ENCODE data around the gene TSPAN6.

DNA sequence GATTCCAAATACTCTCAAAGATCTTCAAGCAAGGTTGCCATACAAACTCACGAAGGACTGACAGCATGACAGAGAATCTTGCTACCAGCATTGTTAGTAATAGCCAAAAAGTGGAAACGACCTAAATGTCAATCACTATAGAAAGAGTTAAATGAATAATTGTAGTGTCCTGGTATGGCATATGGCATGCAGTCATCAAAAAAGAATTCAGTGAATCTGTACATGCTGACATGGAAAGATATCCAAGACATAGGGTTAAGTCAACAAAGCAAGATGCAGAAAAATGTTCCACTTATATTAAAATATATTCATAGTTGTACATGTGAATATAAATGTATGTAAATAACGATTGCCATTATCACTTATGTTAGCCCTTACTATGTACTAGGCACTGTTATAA, 45.0 kb upstream of the TSPAN6 start:
- no peak for TF ChIP-seq CTCF (IDR thresholded peaks at IDR 0.05 in 2 of 3, conservative IDR thresholded peaks at IDR 0.05 in 1 of 3; ENCODE audit: control insufficient read depth in 2 of 3, extremely low read depth in 1 of 3, insufficient read depth in 1 of 3, low read depth in 3 of 3, low read length in 3 of 3)
- TF ChIP-seq NFYA (IDR thresholded peaks at IDR 0.05; ENCODE audit: borderline replicate concordance, low read depth, low read length), result no peak
- TF ChIP-seq BHLHE40 (IDR thresholded peaks at IDR 0.05; ENCODE audit: borderline replicate concordance in 1 of 2, low read depth in 2 of 2, low read length in 1 of 2), result no peak
- TF ChIP-seq SREBF2 (IDR thresholded peaks at IDR 0.05; ENCODE audit: low read length), result no peak
- no peak for TF ChIP-seq SIN3A (IDR thresholded peaks at IDR 0.05; ENCODE audit: low read depth, low read length)
- TF ChIP-seq SP1 (IDR thresholded peaks at IDR 0.05; ENCODE audit: low read depth, low read length), result no peak
- no peak for TF ChIP-seq EZH2 (IDR thresholded peaks at IDR 0.05; ENCODE audit: borderline replicate concordance, control insufficient read depth, low read depth, low read length)
- no peak for TF ChIP-seq E2F8 (IDR thresholded peaks at IDR 0.05; ENCODE audit: low read depth, partially characterized antibody)
- TF ChIP-seq FOXM1 (IDR thresholded peaks at IDR 0.05; ENCODE audit: low read depth, low read length), result no peak
- no peak for TF ChIP-seq CUX1 (IDR thresholded peaks at IDR 0.05; ENCODE audit: insufficient replicate concordance, low read depth, low read length)
- no peak for TF ChIP-seq RB1 (IDR thresholded peaks at IDR 0.05; ENCODE audit: borderline replicate concordance)
- TF ChIP-seq, protein P1, sequence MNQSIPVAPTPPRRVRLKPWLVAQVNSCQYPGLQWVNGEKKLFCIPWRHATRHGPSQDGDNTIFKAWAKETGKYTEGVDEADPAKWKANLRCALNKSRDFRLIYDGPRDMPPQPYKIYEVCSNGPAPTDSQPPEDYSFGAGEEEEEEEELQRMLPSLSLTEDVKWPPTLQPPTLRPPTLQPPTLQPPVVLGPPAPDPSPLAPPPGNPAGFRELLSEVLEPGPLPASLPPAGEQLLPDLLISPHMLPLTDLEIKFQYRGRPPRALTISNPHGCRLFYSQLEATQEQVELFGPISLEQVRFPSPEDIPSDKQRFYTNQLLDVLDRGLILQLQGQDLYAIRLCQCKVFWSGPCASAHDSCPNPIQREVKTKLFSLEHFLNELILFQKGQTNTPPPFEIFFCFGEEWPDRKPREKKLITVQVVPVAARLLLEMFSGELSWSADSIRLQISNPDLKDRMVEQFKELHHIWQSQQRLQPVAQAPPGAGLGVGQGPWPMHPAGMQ (IDR thresholded peaks at IDR 0.05; ENCODE audit: borderline replicate concordance), result no peak
